ENCODE data around the gene CXXC5. TPM values are rescaled to one million over a fixed set of nuclear protein-coding genes. Genes with fewer than 3 reads are reported as not detected.

Gene CXXC5
- polyA plus RNA-seq, 1 of the 3 experiments (the other 2 are of a cell fraction), result 47.4 TPM

DNA sequence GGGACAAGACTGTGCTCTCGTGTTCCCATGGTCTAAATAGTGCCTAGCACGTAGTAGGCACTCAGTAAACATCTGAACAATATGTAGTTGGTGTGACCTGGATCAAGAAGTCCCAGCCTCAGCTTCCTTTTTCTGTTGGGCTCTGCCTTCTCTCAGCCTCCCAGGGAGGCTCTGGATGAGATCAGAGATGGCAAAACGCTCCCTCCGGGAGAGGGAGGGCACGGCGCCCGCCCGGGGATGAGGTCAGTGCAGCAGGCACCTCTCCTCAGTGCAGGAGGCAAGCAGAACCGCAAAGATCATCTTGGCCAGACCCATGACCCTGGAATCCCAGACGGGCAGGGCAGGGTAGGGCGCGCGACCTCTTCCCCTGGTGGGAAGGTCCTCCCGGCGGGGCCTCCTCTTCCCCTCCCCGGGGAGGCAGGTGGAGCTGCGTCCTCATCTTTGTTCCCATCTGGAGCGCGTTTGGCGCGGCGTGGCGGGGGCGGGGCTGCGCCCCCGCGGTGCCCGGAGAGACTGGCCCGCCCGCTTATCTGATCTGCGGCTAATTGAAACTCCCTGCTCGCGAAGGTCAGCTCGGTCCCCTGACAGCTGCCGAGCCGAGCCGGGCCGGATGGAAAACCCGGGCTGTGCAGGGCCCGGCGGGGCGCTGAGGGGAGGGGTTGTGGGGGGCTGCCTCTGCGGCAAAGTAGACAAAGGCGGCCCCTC lies 60.9 kb downstream of the CXXC5 start (continued):
- TF ChIP-seq, protein P1, sequence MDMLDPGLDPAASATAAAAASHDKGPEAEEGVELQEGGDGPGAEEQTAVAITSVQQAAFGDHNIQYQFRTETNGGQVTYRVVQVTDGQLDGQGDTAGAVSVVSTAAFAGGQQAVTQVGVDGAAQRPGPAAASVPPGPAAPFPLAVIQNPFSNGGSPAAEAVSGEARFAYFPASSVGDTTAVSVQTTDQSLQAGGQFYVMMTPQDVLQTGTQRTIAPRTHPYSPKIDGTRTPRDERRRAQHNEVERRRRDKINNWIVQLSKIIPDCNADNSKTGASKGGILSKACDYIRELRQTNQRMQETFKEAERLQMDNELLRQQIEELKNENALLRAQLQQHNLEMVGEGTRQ (IDR thresholded peaks at IDR 0.05; ENCODE audit: borderline replicate concordance, low read depth, low read length), result no peak
- TF ChIP-seq GABPA (IDR thresholded peaks at IDR 0.05; ENCODE audit: low read depth) (no peak), FOXJ3 (CRISPR knock-in tag; IDR thresholded peaks at IDR 0.05) (peak; percentile 12), TCF12 (IDR thresholded peaks at IDR 0.05) (peak; percentile 92), FOXM1 (IDR thresholded peaks at IDR 0.05; ENCODE audit: low read depth) (no peak), MXI1 (IDR thresholded peaks at IDR 0.05; ENCODE audit: low read depth, low read length) (peak; percentile 82), SMC3 (IDR thresholded peaks at IDR 0.05; ENCODE audit: low read depth, low read length) (no peak), EP300 (IDR thresholded peaks at IDR 0.05; ENCODE audit: borderline replicate concordance in 1 of 2, low read depth in 1 of 2, low read length in 1 of 2) (peak; percentile 82 to 83), ELF1 (IDR thresholded peaks at IDR 0.05) (no peak), RXRA (IDR thresholded peaks at IDR 0.05; ENCODE audit: borderline replicate concordance, low read depth) (peak; percentile 94), EZH2phosphoT487 (IDR thresholded peaks at IDR 0.05; ENCODE audit: borderline replicate concordance, low read depth) (no peak), TAF1 (IDR thresholded peaks at IDR 0.05; ENCODE audit: borderline replicate concordance, low read depth, low read length) (no peak; the same call in none of the 2 replicates), NFIC (IDR thresholded peaks at IDR 0.05; ENCODE audit: borderline replicate concordance) (peak; percentile 68), MEF2A (IDR thresholded peaks at IDR 0.05; ENCODE audit: borderline replicate concordance, low read depth) (no peak; the same call in 1 of the 2 replicates), RAD21 (IDR thresholded peaks at IDR 0.05; ENCODE audit: low read length) (no peak; the same call in 1 of the 2 replicates), NRF1 (IDR thresholded peaks at IDR 0.05; ENCODE audit: low read depth, low read length) (no peak)
- TF ChIP-seq, protein P2, sequence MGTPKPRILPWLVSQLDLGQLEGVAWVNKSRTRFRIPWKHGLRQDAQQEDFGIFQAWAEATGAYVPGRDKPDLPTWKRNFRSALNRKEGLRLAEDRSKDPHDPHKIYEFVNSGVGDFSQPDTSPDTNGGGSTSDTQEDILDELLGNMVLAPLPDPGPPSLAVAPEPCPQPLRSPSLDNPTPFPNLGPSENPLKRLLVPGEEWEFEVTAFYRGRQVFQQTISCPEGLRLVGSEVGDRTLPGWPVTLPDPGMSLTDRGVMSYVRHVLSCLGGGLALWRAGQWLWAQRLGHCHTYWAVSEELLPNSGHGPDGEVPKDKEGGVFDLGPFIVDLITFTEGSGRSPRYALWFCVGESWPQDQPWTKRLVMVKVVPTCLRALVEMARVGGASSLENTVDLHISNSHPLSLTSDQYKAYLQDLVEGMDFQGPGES (IDR thresholded peaks at IDR 0.05; ENCODE audit: low read depth, low read length), result no peak
- TF ChIP-seq, protein P3, sequence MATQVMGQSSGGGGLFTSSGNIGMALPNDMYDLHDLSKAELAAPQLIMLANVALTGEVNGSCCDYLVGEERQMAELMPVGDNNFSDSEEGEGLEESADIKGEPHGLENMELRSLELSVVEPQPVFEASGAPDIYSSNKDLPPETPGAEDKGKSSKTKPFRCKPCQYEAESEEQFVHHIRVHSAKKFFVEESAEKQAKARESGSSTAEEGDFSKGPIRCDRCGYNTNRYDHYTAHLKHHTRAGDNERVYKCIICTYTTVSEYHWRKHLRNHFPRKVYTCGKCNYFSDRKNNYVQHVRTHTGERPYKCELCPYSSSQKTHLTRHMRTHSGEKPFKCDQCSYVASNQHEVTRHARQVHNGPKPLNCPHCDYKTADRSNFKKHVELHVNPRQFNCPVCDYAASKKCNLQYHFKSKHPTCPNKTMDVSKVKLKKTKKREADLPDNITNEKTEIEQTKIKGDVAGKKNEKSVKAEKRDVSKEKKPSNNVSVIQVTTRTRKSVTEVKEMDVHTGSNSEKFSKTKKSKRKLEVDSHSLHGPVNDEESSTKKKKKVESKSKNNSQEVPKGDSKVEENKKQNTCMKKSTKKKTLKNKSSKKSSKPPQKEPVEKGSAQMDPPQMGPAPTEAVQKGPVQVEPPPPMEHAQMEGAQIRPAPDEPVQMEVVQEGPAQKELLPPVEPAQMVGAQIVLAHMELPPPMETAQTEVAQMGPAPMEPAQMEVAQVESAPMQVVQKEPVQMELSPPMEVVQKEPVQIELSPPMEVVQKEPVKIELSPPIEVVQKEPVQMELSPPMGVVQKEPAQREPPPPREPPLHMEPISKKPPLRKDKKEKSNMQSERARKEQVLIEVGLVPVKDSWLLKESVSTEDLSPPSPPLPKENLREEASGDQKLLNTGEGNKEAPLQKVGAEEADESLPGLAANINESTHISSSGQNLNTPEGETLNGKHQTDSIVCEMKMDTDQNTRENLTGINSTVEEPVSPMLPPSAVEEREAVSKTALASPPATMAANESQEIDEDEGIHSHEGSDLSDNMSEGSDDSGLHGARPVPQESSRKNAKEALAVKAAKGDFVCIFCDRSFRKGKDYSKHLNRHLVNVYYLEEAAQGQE (IDR thresholded peaks at IDR 0.05; ENCODE audit: low read depth, low read length), result 0 out of 2 replicates have a peak, but pooled peaks have one; percentile 10
- TF ChIP-seq, protein P4, sequence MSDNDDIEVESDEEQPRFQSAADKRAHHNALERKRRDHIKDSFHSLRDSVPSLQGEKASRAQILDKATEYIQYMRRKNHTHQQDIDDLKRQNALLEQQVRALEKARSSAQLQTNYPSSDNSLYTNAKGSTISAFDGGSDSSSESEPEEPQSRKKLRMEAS (IDR thresholded peaks at IDR 0.05; ENCODE audit: low read depth), result no peak
- TF ChIP-seq, protein P5, sequence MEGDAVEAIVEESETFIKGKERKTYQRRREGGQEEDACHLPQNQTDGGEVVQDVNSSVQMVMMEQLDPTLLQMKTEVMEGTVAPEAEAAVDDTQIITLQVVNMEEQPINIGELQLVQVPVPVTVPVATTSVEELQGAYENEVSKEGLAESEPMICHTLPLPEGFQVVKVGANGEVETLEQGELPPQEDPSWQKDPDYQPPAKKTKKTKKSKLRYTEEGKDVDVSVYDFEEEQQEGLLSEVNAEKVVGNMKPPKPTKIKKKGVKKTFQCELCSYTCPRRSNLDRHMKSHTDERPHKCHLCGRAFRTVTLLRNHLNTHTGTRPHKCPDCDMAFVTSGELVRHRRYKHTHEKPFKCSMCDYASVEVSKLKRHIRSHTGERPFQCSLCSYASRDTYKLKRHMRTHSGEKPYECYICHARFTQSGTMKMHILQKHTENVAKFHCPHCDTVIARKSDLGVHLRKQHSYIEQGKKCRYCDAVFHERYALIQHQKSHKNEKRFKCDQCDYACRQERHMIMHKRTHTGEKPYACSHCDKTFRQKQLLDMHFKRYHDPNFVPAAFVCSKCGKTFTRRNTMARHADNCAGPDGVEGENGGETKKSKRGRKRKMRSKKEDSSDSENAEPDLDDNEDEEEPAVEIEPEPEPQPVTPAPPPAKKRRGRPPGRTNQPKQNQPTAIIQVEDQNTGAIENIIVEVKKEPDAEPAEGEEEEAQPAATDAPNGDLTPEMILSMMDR (IDR thresholded peaks at IDR 0.05), result no peak
- TF ChIP-seq, protein P6, sequence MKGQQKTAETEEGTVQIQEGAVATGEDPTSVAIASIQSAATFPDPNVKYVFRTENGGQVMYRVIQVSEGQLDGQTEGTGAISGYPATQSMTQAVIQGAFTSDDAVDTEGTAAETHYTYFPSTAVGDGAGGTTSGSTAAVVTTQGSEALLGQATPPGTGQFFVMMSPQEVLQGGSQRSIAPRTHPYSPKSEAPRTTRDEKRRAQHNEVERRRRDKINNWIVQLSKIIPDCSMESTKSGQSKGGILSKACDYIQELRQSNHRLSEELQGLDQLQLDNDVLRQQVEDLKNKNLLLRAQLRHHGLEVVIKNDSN (IDR thresholded peaks at IDR 0.05; ENCODE audit: borderline replicate concordance, low read depth), result no peak
- TF ChIP-seq, protein P7, sequence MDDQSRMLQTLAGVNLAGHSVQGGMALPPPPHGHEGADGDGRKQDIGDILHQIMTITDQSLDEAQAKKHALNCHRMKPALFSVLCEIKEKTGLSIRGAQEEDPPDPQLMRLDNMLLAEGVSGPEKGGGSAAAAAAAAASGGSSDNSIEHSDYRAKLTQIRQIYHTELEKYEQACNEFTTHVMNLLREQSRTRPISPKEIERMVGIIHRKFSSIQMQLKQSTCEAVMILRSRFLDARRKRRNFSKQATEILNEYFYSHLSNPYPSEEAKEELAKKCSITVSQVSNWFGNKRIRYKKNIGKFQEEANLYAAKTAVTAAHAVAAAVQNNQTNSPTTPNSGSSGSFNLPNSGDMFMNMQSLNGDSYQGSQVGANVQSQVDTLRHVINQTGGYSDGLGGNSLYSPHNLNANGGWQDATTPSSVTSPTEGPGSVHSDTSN (IDR thresholded peaks at IDR 0.05), result peak; percentile 51
